Measurements from ENCODE around the gene REXO1.

DNA sequence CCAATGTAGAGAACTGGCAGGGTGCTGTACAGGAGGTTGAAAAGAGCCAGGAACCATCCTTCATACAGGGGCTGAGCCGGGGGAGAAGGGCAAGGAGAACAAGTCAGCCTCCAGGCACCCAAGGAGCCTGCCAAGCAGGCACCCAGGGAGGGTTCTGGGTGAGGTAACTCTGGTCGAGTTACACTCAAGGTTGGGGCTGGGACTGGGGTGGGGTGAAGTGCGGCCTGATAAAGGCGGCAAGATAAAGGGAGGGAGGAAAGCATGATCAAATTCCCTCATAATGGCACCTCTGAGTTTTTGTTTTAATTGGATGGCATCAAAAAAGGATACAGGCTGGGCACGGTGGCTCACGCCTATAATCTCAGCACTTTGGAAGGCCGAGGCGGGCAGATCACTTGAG, 61.2 kb downstream of the REXO1 start:
- TF ChIP-seq, protein P1, sequence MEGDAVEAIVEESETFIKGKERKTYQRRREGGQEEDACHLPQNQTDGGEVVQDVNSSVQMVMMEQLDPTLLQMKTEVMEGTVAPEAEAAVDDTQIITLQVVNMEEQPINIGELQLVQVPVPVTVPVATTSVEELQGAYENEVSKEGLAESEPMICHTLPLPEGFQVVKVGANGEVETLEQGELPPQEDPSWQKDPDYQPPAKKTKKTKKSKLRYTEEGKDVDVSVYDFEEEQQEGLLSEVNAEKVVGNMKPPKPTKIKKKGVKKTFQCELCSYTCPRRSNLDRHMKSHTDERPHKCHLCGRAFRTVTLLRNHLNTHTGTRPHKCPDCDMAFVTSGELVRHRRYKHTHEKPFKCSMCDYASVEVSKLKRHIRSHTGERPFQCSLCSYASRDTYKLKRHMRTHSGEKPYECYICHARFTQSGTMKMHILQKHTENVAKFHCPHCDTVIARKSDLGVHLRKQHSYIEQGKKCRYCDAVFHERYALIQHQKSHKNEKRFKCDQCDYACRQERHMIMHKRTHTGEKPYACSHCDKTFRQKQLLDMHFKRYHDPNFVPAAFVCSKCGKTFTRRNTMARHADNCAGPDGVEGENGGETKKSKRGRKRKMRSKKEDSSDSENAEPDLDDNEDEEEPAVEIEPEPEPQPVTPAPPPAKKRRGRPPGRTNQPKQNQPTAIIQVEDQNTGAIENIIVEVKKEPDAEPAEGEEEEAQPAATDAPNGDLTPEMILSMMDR (IDR thresholded peaks at IDR 0.05) = no peak
- TF ChIP-seq POLR2A (IDR thresholded peaks at IDR 0.05) = no peak
